Measurements from ENCODE around the gene INSR. TPM values are rescaled to one million over a fixed set of nuclear protein-coding genes. Genes with fewer than 3 reads are reported as not detected.

Gene INSR
- total RNA-seq, 1 experiment from 2014 or later = 22.6 TPM

GRCh38 chr19:7280940-7281666 is 13.1 kb downstream of the INSR start:
- H3K27me3 Mint-ChIP-seq (ENCODE audit: insufficient read depth, unreplicated experiment) = no peaks in the 10 kb centered on the region

GRCh38 chr19:7272856-7273578 is 21.2 kb downstream of the INSR start:
- no peaks in the 10 kb centered on the region for H3K36me3 Mint-ChIP-seq (ENCODE audit: insufficient read depth, unreplicated experiment)
- H3K4me3 ChIP-seq (ENCODE audit: low read depth, low read length) = no peak overlapping the region
- no TSS peak for BruUV-seq (replicated peaks)
- no peak for TF ChIP-seq CTCF (IDR thresholded peaks at IDR 0.05; ENCODE audit: insufficient read depth in 1 of 2, low read depth in 1 of 2, low read length in 1 of 2, severe bottlenecking in 1 of 2, unreplicated experiment in 1 of 2)
- H3K4me1 ChIP-seq = no peaks in the 10 kb centered on the region
- no peak overlapping the region for H3K4me3 Mint-ChIP-seq (ENCODE audit: unreplicated experiment)
- H3K36me3 ChIP-seq (ENCODE audit: control insufficient read depth, insufficient read depth, low read length) = no peaks in the 10 kb centered on the region
- no peak overlapping the region for H3K27ac Mint-ChIP-seq (ENCODE audit: unreplicated experiment)
- no peak for DNase-seq
- no peaks in the 10 kb centered on the region for H3K27me3 ChIP-seq (replicated peaks; ENCODE audit: control insufficient read depth, insufficient read depth, low read length)
- intact Hi-C loops (cut with micrococcal nuclease; ENCODE audit: unreplicated experiment) = no loop called here
- POLR2A ChIA-PET = no interaction called here
- no peaks in the 10 kb centered on the region for H3K9me3 Mint-ChIP-seq (ENCODE audit: unreplicated experiment)
- CTCF ChIA-PET = no interaction called here
- no peaks in the 10 kb centered on the region for H3K9me3 ChIP-seq
- H3K4me1 Mint-ChIP-seq (ENCODE audit: low read depth, unreplicated experiment) = no peaks in the 10 kb centered on the region
- H3K27me3 Mint-ChIP-seq (ENCODE audit: insufficient read depth, unreplicated experiment) = no peaks in the 10 kb centered on the region

More at GRCh38 chr19:7280940-7281666, 13.1 kb downstream of the INSR start:
- no peaks in the 10 kb centered on the region for H3K9me3 Mint-ChIP-seq (ENCODE audit: unreplicated experiment)
- TF ChIP-seq CTCF (IDR thresholded peaks at IDR 0.05; ENCODE audit: insufficient read depth in 1 of 2, low read depth in 1 of 2, low read length in 1 of 2, severe bottlenecking in 1 of 2, unreplicated experiment in 1 of 2) = no peak
- no peaks in the 10 kb centered on the region for H3K36me3 ChIP-seq (ENCODE audit: control insufficient read depth, insufficient read depth, low read length)
- no peaks in the 10 kb centered on the region for H3K4me1 Mint-ChIP-seq (ENCODE audit: low read depth, unreplicated experiment)
- H3K27me3 ChIP-seq (replicated peaks; ENCODE audit: control insufficient read depth, insufficient read depth, low read length) = no peaks in the 10 kb centered on the region
- ChIA-PET CTCF (no interaction called here), POLR2A (no interaction called here)
- no peaks in the 10 kb centered on the region for H3K4me1 ChIP-seq
- intact Hi-C loops (cut with micrococcal nuclease; ENCODE audit: unreplicated experiment) = no loop called here
- H3K4me3 Mint-ChIP-seq (ENCODE audit: unreplicated experiment) = no peak overlapping the region
- H3K27ac Mint-ChIP-seq (ENCODE audit: unreplicated experiment) = no peak overlapping the region
- no peaks in the 10 kb centered on the region for H3K9me3 ChIP-seq
- H3K4me3 ChIP-seq (ENCODE audit: low read depth, low read length) = no peak overlapping the region
- DNase-seq = no peak
- no TSS peak for BruUV-seq (replicated peaks)
- H3K36me3 Mint-ChIP-seq (ENCODE audit: insufficient read depth, unreplicated experiment) = peaks cover 5% of the 10 kb centered on the region

GRCh38 chr19:7268705-7269098 is 25.5 kb downstream of the INSR start:
- TF ChIP-seq CTCF (IDR thresholded peaks at IDR 0.05; ENCODE audit: insufficient read depth in 1 of 2, low read depth in 1 of 2, low read length in 1 of 2, severe bottlenecking in 1 of 2, unreplicated experiment in 1 of 2) = no peak
- Histone ChIP-seq H3K4me1 (no peaks in the 10 kb centered on the region), H3K36me3 (ENCODE audit: control insufficient read depth, insufficient read depth, low read length) (no peaks in the 10 kb centered on the region; the same call in none of the 2 replicates), H3K27me3 (replicated peaks; ENCODE audit: control insufficient read depth, insufficient read depth, low read length) (no peaks in the 10 kb centered on the region), H3K9me3 (no peaks in the 10 kb centered on the region), H3K4me3 (ENCODE audit: low read depth, low read length) (no peak overlapping the region)
- peaks cover 7% of the 10 kb centered on the region for H3K4me1 Mint-ChIP-seq (ENCODE audit: low read depth, unreplicated experiment)
- no peak for DNase-seq
- intact Hi-C loops (cut with micrococcal nuclease; ENCODE audit: unreplicated experiment) = no loop called here
- no peak overlapping the region for H3K4me3 Mint-ChIP-seq (ENCODE audit: unreplicated experiment)
- no peaks in the 10 kb centered on the region for H3K36me3 Mint-ChIP-seq (ENCODE audit: insufficient read depth, unreplicated experiment)
- ChIA-PET CTCF (no interaction called here), POLR2A (no interaction called here)
- H3K27ac Mint-ChIP-seq (ENCODE audit: unreplicated experiment) = no peak overlapping the region
- BruUV-seq (replicated peaks) = no TSS peak
- no peaks in the 10 kb centered on the region for H3K27me3 Mint-ChIP-seq (ENCODE audit: insufficient read depth, unreplicated experiment)
- no peaks in the 10 kb centered on the region for H3K9me3 Mint-ChIP-seq (ENCODE audit: unreplicated experiment)

All from Caco-2 (cell line).